Epithelial cell of esophagus (primary cell): ENCODE data around the gene RAB3IL1.

Experiments
- DNase-seq: peaks from one replicate; pipeline ENCODE4 v3.0.0; 2010; ENCODE audit warnings: low read depth
- H3K4me3 ChIP-seq: 2 replicates; pipeline ENCODE4 v1.5.1; 2011; ENCODE audit warnings: mild to moderate bottlenecking, low read length, control low read depth
- CTCF ChIP-seq: IDR thresholded peaks from 2 replicates; pipeline ENCODE4 v1.5.1; 2011; ENCODE audit warnings: low read depth, mild to moderate bottlenecking, low read length, control low read depth, inconsistent platforms; ENCODE audit not compliant: insufficient read depth; ENCODE audit errors: missing control alignments

Gene RAB3IL1

GRCh38 chr11:61861634-61862033, 55.7 kb downstream of the RAB3IL1 start:
- TF ChIP-seq CTCF: no peak
- no peak overlapping the region for H3K4me3 ChIP-seq

GRCh38 chr11:61860054-61860903, 57.1 kb downstream of the RAB3IL1 start:
- no peak overlapping the region for H3K4me3 ChIP-seq
- no peak for TF ChIP-seq CTCF
- no peak for DNase-seq

More at GRCh38 chr11:61861634-61862033, 55.7 kb downstream of the RAB3IL1 start:
- DNase-seq: no peak

DNA sequence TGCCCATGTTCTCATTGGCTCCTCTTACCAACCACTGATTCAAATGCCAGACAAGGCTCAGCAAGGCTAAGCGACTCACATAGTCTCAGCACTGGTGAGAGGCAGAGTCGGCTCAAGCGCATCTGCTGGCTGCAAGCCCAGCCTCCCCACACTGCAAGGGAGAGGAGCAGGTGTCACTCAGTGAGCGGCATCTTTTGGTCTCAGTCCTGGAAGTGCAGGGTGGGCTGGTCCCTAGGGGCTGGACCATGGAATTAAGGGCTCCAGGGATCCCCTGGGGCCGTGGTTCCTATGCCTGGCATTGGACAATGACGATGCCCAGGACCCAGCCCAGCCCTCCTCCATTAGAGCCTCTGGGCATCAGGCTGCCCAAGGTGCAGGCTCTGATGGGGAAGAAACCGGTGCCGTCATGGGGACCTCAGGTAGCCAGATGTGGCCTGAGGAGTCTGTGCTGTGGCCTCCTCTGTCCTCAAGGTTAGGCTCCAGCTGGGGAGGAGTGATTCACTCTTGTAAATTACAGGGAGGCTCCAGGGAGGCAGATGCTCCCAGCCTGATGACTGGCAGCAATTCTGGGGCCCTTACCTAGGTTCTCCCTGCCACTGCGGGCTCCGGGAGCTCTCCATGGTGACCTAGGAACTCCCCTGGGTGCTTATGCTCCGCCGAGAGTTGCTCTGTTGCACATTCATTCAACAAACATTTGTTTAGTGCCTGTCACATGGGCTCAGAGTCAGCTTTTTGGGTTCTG, 61.3 kb downstream of the RAB3IL1 start:
- H3K4me3 ChIP-seq: no peak overlapping the region
- DNase-seq: no peak
- no peak for TF ChIP-seq CTCF

DNA sequence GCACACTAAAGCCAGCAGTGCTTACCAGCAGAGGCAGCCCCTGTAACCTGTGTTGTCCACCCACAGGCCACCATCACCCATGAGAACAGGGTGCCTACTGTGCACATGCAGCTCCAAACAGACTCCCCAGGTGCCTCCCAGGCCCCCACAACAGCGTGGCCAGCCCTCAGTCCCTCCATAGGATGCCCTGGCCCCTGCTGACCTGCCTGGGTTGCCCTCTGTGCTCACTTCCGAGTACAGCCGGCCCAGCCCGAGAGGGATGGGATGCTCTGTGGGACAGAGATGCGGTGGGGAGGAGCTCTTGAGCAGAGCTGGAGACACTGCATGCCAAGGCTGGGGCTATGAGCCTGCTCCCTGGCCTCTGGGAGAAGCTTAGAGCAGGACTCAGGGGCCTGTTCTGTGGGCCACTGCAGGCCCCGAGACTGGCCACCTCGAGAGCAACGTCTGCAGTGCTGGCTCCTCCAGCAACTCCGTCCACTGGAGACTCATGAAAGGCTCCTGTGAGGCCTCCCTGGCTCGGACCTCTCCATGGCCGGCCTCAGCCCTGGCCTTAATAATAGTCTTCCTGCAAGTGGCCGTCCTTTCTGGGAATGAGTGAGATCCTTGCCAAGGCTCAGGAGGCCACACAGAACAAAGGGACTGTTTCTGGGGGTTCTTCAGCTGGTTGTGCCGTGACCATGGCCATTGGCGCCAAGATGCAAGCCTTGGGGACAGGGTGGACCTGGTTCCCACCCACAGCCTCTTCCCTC, 62.2 kb downstream of the RAB3IL1 start:
- H3K4me3 ChIP-seq: no peak overlapping the region
- no peak for DNase-seq
- no peak for TF ChIP-seq CTCF

DNA sequence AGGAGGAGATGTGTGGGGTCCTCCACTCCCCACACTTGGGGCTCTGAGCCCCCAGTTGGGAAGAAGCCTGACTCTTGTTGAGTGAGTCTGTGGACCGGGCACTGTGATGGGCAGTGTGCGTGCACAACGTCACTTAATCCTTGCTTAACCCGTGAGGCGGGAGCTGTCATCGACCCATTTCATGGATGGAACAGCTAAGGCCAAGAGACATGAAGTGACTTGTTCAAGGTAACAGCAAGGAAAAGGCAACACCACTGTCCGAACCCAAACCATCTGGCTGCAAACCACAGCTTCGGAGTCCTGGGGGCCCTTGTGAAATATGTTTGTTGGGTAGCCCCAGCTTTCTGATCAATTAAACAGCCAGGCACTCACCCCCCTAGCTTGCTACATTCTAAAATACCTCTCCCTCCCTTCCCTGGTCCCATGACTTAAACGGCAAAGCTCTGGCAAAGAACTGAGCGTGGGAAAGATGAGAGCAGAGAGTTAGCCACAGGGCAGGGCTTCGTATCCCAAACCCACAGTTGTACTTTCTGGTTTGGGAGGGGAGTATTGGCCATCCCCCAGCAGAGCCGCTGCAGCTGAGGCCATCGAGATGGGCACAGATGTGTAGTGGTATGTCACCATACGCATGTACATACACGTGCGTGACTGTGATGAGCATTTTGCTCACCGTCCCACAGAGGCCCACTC, 63.0 kb downstream of the RAB3IL1 start:
- TF ChIP-seq CTCF: no peak
- H3K4me3 ChIP-seq: no peak overlapping the region
- DNase-seq: no peak

DNA sequence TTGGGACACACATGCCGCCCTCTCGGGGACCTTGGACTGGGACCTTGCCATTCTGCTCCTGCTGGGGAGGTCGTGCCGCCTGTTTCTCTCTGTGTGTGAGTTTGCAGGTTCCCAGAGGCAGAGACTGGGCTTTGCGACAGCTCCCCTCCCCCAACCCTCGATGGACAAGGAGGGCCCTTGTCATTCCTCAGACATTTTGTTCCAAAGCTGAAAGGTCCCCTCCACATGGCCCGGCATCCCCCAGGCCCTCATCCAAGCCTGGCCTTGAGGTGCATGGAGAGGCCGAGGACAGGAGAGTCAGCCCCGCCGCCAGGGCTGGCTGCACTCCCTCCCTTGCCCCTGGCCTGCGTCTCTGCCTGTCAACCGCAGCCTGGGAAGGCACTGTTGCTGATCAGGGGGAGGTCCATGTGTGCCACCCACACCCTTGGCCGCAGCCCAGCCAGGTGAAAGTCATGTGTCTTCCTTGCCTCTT, 63.6 kb downstream of the RAB3IL1 start:
- no peak for DNase-seq
- no peak overlapping the region for H3K4me3 ChIP-seq
- no peak for TF ChIP-seq CTCF
